ENCODE results near the gene ATXN2.

ATXN2 gene

GRCh38 chr12:111448846-111449790 lies 150.0 kb downstream of the ATXN2 start:
- DNase-seq, result no peak

DNA sequence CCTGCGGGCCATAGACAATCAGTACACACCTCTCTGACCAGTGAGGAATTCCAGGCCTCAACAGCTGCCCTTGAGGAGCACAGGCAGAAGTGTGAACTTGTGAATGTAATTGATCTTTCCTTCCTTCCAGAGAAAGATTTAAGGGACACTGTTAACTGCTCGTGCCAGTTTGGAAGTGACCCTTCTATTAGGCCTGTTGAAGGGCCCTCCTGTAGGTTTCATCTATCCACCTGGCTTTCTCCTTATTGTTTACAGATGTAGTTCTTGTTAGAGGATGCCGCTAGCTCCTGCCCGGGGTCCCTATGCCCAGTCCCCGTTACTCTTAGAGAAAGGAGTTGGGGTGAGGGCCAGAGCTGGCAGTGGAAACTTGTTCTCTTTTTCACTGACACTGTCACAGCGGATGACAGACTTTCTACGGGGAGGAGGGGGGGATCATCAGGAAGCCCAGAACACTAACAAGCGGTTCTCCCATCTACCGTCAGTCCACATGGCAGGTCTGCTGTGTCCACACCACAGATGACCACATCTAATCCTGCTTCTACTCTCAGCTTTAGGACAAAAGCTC lies 150.8 kb downstream of the ATXN2 start:
- no peak for DNase-seq

GRCh38 chr12:111447571-111448265 lies 151.4 kb downstream of the ATXN2 start:
- DNase-seq, result no peak

- DNase-seq, result no peak
These were observed 152.2 kb downstream of the ATXN2 start for GRCh38 chr12:111446631-111447570.

DNA sequence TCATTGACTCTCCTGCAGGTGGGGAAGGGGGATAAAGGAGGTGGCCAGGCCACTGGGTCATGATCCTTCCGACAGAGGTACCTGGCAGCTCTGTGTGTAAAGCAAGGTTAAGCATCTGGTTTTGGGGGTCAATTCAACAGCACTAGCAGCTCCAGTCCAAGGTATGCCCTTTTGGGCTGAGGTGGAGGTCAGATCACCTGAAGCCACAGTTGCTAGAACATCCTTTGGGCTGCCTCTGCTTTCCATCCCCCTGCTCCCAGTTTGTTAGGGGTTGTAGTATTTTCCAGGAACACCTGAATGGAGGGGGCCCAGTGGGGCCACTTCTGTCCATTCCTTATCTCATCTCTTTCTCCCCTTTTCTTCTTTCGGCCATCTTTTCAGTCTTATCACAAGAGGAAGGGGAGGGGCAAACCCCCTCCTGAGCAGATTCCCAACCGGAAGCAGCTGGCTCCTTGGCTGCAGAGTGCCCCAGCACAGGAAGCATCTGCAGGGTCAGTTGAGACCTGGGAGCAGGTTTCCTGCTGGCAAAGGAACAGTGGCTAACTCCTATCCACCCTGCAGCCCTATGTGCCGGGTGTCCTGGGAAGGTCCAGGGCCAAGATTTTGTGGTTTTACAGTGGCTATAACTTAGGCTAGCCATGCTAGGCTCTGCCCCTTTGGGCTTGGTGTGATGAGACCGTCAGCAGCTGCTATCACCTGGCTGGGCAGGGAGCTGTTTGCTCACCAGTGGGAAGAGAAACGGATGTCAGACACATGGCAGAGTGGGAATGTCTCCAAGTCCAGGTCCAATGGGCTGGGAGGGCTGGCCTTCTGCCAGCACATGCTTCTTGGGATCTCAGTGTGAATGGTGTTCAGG lies 153.2 kb downstream of the ATXN2 start:
- DNase-seq, result no peak

DNA sequence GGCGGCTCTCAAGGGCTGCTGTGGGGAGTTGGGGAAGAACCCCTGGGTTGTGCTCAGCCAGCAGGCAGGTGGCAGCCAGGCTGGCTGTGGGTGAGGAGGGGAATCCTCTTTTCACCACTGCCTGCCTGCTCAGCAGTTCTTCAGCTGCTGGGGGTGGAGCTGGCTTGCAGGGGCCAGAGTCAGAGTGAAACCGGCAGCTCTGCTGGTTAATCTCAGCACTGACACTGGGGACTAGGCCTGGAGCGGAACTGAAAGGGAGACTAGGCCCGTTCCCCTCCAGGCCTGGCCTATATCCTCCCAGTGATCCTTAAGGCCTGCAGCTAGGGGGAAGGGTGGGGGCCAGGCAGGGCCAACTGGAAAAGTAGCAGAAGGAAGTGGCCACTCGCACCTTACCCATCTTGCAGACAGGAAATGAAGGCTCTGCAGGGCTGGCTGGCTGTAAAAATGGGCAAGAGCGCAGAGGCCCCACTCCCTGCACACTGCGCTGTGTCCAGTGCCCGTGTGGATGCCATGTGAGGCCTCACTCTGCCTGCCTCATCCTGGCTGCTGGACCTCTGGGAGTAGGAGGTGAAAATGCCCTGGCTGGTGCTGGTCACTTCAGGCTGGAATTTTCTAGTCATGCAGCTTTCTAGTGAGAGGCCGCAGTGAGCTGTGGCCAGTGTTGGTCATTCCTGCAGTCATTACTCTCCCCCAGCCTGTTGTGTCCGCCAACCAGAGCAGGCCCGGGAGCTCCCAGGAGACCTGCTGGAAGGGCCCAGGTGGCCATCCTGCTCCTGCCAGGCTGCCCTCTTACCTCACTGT lies 154.0 kb downstream of the ATXN2 start:
- DNase-seq, result peak; percentile 96

DNA sequence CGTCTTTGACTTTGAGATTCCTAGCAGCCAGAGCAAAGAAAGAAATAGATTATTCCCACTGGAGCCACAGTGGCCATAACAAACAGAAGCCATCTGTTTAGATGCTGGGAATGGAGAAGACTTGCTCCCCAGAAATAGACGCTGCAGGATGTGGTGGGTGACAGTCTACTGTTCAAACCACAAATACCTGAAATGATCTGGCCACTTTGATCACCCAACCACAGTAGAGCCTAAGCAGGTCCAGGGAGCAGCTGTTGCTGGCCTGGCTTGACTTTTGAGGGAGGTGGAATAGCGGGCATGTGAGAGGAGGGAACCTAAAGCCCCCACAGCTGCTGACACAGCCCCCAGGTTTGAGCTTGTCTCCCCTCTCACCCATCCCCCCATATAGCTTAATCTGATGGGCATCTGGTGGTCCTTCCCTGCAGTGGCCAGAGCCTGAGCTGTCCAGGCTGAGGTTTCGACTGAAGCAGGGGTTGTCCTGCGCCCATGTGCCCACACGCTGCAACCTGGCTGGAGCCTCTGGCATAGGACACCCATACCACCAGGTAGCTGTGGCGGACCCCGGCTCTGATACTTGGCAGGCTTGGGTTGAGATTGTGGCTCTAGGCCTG lies 154.7 kb downstream of the ATXN2 start:
- DNase-seq, result peak; percentile 80

DNA sequence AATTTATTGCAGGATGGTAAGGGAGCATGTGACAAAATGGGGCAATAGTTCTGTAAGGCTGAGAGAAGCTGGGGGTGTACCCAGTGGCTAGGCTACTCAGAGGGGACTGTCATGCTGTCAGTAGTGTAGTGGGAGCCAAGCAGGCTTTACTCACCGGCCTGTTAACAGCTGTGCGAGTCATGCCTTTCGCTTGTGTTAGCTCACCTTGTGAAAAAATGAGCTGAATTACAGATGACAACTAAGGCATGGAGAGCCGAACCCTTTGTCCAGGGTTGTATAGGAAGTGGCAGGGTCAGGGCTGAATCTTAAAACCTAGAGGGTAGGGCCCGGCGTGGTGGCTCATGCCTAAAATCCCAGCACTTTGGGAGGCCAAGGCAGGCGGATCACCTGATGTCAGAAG lies 155.5 kb downstream of the ATXN2 start:
- peak; percentile 44 for DNase-seq

DNA sequence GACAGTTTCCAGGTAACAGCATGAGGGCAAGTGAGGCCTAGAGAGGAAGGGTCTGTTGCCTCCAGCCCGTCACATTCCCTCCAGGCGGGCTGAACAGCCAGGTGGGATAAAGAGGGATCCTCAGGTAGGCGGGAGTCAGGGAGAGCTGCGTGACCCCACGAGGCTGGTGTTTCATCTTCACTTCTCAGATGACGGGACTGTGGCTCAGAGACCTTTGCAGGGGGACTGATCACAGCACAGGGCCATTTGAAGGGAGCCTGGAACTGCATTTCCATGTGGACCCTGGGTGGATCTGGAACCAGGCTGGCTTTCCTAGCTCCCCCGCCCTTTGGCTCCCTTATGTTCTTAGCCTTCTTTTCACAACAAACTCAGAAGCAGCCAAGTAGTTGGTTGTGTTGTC lies 156.0 kb downstream of the ATXN2 start:
- DNase-seq, result no peak

DNA sequence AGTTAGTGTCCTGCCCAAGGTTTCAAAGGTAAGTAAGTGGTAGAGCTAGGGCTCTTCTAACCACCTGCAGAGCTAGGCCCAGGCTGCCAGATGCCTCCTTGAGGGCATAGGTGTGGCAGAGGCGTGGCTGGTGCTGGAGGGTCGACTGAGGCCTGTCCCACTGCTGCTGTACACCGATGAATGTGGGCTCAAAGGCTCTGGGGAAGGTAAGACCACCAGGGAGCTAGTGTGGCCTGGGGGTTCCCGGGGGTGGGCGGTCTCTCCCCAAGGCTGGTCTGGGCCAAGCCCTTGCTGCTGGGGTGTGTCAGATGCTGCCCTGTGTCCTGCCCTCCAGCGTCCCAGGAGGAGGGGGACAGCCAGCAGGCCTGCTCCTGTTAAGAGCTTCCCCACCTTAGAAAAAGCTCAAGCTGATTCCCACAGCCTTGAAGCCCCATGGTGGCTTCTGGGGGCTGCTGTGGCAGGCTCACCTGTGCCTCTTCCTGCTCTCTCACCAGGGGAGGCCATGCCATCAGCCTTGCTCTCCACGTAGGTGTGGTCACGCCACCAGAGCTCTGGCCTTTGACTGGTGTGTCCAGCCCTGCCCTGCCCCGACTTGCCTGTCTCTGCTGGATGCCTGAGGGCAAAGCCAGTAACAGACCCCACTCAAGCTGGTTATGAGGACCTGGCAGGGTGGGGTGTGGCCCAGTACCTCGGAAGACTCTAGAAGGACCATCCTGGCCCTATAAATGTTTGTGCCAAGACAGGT lies 156.6 kb downstream of the ATXN2 start:
- no peak for DNase-seq

GRCh38 chr12:111441107-111441928 lies 157.8 kb downstream of the ATXN2 start:
- DNase-seq, result no peak

- no peak for DNase-seq
These were observed 158.5 kb downstream of the ATXN2 start for GRCh38 chr12:111440631-111441030.

GRCh38 chr12:111440152-111440551 lies 159.0 kb downstream of the ATXN2 start:
- DNase-seq, result no peak

GRCh38 chr12:111439657-111440151 lies 159.4 kb downstream of the ATXN2 start:
- DNase-seq, result no peak

- no peak for DNase-seq
These were observed 160.6 kb downstream of the ATXN2 start for GRCh38 chr12:111438481-111438880.

DNA sequence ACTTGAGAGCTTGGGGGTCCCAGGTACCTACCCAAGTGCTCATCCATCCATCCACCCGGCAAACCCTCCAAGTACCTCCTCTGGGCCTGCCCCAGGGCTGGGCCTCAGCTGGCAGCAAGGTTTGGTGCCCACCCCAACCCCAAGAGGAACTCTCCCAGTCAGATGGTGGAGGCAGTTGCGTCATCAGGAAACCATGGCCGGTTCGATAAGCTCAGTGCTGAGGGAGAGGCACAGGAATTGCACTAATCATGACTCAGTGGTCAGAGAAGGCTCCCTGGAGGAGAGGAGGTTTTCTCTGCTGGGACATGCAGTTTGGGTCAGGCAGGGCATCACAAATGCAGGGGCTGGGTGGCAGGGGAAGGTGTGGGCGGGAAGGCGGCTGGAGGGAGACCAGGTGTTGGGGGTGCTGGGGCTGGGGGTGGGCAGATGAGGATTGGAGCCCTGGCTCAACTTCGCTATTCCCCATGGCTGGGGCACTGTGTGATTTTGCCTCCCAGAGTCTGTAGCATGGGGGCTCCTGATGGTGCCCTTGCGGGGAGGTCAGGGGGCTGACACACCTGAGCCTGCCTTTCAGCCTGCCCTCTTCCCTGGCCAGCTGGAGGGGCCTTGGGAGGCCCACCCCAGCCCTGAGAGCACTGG lies 161.2 kb downstream of the ATXN2 start:
- DNase-seq, result no peak

- no peak for DNase-seq
These were observed 162.3 kb downstream of the ATXN2 start for GRCh38 chr12:111436811-111437210.

- DNase-seq, result no peak
These were observed 162.8 kb downstream of the ATXN2 start for GRCh38 chr12:111436266-111436665.
